Activated naive CD4-positive, alpha-beta T cell treated with anti-CD3 and anti-CD28 coated beads, Interleukin-2, amount 50 U/mL, for 72 hours (primary cell): Measurements from ENCODE around the gene GPHA2. TPM values are rescaled to one million over a fixed set of nuclear protein-coding genes. Genes with fewer than 3 reads are reported as not detected.

ENCODE experiments used
- ATAC-seq, 2 donors: fragments of 150-1000 bp; cut with Tn5 transposase; 2 replicates each; pipeline ENCODE4 v1.10.0; 2021; ENCODE audit warnings: mild to moderate bottlenecking in 2 of 2, moderate library complexity in 2 of 2
- DNase-seq, 2 donors: peaks; one replicate each; pipeline ENCODE4 v3.0.0; 2021 to 2022; ENCODE audit warnings: low spot score in 2 of 2
- H3K27ac Mint-ChIP-seq, 2 donors: one replicate each; pipeline ENCODE4 v1.8.0; 2022; ENCODE audit warnings: mild to moderate bottlenecking in 2 of 2, mixed read lengths in 2 of 2
- H3K36me3 Mint-ChIP-seq, 2 donors: one replicate each; pipeline ENCODE4 v1.8.0; 2022; ENCODE audit warnings: mixed read lengths in 2 of 2
- H3K9me3 Mint-ChIP-seq, 2 donors: one replicate each; pipeline ENCODE4 v1.8.0; 2022; ENCODE audit warnings: mixed read lengths in 2 of 2
- total RNA-seq, 2 donors: library from RNA; stranded (reverse); gene quantifications; one replicate each; pipeline ENCODE4 v1.2.3, GENCODE V29; 2022

Gene GPHA2
- total RNA-seq, 2 donors from 2014 or later = not detected

DNA sequence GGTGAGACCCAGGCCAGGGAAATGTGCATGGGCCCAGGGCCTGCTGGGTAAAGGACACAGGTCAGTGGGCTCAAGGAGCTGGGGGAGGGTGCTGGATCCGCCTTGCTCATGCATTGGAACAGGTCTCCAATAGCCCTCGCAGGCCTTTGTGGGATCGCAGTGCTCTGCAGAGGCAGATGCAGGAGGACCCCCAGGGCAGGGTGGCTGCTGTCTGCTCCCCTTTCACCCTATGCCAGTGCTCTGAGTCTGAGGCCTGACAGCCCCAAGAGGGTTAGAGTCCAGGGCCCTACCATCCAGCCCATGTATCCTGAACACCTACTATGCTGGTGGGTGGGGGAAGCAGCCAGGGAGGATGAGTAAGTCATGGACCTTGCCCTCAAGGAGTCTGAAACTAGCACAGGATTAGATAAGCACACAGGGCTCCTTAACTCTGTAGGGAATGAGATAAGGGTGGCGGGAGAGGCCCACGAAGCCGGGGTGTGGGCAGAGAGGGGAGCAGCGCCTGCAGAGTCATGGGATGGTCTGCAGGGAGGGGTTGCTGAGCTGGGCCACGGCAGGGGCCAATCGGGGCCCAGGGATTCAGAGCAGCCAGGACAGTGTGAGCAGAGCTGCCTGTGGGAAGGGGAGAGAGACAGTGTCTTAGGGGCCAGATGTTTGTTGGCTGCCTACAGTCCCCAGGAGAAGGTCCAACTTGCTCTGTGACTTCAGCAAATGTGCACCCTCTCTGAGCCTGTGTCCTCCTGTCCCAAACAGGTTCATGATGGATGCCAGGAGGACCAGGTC, 46.8 kb downstream of the GPHA2 start:
- no peaks in the 10 kb centered on the region for H3K36me3 Mint-ChIP-seq
- no peaks in the 10 kb centered on the region for H3K9me3 Mint-ChIP-seq
- no peak for DNase-seq
- H3K27ac Mint-ChIP-seq = no peak overlapping the region
- ATAC-seq = peak in 1 of 2 donors; percentile 15

DNA sequence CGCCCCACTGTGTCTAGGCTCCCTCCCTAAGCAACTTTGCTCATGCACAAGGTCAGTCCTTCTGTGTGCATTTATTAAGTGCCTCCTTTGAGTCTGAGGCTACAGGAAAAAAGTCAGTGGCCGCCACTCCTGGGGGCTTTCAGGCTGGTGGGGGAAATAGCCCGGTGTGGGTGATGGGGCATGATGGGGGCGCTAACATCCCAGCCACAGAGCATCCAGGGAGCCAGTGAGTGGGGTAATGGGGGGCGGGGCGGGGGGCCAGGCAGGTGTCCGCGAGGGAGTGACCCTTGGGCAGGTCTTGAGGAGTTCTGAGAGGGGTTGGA, 47.3 kb downstream of the GPHA2 start:
- Mint-ChIP-seq H3K36me3 (no peaks in the 10 kb centered on the region), H3K27ac (peak overlapping the region; percentile 46 to 62), H3K9me3 (no peaks in the 10 kb centered on the region)
- DNase-seq (no peak), ATAC-seq (no peak)

DNA sequence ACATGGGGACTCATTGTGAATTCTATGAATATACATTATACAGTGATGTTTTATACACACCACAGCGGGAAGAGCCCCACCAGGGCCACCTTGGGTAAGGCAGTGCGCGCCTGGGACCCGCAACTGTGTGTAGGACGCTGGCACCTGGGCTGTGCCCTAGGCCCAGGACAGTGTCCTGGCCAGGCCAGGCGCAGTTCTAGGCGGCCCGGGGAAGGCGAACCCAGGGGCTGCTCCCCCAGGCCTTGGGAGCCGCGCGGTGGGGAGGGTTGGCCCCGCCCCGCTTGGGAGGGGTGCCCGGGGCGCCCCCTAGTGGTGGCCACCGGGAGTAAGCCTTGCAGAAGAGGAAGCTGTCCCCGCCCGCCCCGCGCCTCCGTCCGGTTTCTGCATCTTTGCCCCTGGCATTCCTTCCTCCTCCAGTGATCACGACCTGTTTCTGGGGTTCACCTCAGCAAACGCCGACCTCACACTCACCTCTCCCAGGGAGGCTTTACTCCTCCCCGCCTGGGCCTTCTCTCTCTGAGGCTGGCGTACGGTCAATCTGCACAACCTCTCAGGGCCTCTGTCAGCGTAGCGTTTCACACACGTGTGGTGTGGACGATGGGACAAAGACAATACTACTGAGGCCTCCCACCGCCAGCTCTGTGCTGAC, 47.8 kb downstream of the GPHA2 start:
- Mint-ChIP-seq H3K27ac (peak overlapping the region; percentile 46 to 62), H3K9me3 (no peaks in the 10 kb centered on the region), H3K36me3 (no peaks in the 10 kb centered on the region)
- peak; percentile 82 to 96 for DNase-seq
- peak; percentile 81 to 89 for ATAC-seq

DNA sequence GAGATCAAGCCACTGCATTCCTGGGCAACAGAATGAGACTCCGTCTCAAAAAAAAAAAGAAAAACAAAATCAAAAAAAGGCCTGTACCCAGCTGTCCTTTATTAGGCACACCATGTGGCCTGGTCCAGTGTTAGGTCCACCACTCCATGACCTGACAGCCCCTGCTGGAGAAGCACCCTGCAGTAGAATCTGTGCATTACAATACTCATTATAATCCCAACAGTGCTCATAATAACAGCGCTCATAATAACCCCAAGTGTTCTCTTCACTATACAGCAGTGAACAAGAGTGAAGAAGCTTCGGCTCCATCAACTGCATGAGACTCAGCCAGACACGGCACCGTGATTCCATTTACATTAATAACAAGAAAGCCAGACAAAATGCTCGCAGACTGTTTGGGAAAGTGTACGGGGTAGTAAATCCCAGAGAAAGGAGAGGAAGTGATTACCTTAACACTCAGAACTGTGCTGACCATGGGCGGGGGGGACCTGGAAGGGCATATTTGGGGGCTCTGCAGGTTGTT, 48.4 kb downstream of the GPHA2 start:
- Mint-ChIP-seq H3K27ac (peak overlapping the region; percentile 25 to 46), H3K9me3 (no peaks in the 10 kb centered on the region), H3K36me3 (no peaks in the 10 kb centered on the region)
- no peak for ATAC-seq
- no peak for DNase-seq

DNA sequence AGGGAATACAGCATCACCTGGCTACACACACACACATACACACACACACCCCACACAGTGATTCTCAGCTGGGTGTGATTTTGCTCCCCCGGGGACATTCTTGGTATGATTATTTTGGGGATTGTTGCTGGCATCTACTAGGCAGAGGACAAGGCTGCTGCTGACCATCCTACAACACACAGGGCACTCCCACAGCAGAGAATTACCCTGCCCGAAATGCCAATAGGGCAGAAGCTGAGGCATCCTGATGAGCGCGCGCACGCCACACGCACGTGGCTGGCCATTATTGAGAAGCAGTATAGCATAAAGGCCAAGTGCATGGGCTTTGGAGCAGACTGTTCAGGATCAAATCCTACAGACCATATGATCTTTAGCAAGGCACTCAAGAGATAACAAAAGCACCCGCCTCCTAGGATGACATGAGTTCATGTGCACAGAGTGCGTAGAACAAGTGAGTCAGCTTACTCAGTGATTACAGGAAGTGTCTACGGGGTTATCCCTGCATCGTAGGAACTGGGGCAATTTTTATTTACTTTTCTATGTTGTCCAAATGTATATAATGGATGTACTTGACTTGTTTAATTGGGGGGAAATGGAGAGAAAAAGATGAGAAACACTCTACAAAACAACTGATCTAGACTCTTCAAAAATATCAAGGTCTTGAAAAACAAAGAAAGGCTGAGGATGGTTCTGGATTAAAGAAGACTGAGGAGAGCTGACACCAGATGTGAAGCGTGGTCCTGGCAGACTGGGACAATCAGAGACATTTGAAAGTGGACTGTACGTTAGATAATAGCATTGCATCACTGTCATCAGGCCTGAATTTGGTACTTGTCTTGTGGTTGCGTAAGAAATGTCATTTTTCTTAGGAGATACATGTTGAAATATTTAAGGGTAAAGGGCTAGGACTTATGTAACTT, 50.1 kb downstream of the GPHA2 start:
- no peaks in the 10 kb centered on the region for H3K9me3 Mint-ChIP-seq
- no peak for DNase-seq
- no peaks in the 10 kb centered on the region for H3K36me3 Mint-ChIP-seq

More for the DNA sequence above, 50.1 kb downstream of the GPHA2 start:
- peak overlapping the region; percentile 70 to 94 for H3K27ac Mint-ChIP-seq
- ATAC-seq = peak; percentile 73 to 91

Other genes starting within 250 kb of the GPHA2 start
- gene NRXN2, start 212.7 kb downstream of the GPHA2 start, total RNA-seq = 1 to 10 TPM in 1 of 2 donors, under 1 TPM in 1; 0.84 to 1.3 TPM
- 10 to 100 TPM; 12.5 to 12.6 TPM for gene RASGRP2, start 191.8 kb downstream of the GPHA2 start, total RNA-seq
- gene PYGM, start 175.9 kb downstream of the GPHA2 start, total RNA-seq = 1 to 10 TPM in 1 of 2 donors, under 1 TPM in 1; 0.87 to 2.3 TPM
- gene SF1, start 157.4 kb downstream of the GPHA2 start, total RNA-seq = 100 to 1,000 TPM; 323 to 406 TPM
- gene MAP4K2, start 132.7 kb downstream of the GPHA2 start, total RNA-seq = 10 to 100 TPM; 67.7 to 83.2 TPM
- gene MEN1, start 125.3 kb downstream of the GPHA2 start, total RNA-seq = 10 to 100 TPM in 1 of 2 donors, 1 to 10 TPM in 1; 9.7 to 35.1 TPM
- under 1 TPM; 0.61 to 0.76 TPM for gene CDC42BPG, start 91.2 kb downstream of the GPHA2 start, total RNA-seq
- 100 to 1,000 TPM in 1 of 2 donors, 10 to 100 TPM in 1; 93.1 to 123 TPM for gene EHD1, start 57.3 kb downstream of the GPHA2 start, total RNA-seq
- 10 to 100 TPM; 21.2 to 26.8 TPM for gene ATG2A, start 18.7 kb downstream of the GPHA2 start, total RNA-seq
- gene PPP2R5B, start 11.2 kb downstream of the GPHA2 start, total RNA-seq = 10 to 100 TPM in 1 of 2 donors, 1 to 10 TPM in 1; 2.8 to 29.9 TPM
- gene MAJIN, start 36.2 kb upstream of the GPHA2 start, total RNA-seq = under 1 TPM in 1 of 2 donors, not detected in 1; 0.45 TPM
- not detected for gene BATF2, start 61.1 kb upstream of the GPHA2 start, total RNA-seq
- 10 to 100 TPM; 82.6 to 96.1 TPM for gene ARL2, start 78.3 kb upstream of the GPHA2 start, total RNA-seq
- 10 to 100 TPM; 12.5 to 14.5 TPM for gene SNX15, start 91.5 kb upstream of the GPHA2 start, total RNA-seq
- 10 to 100 TPM in 1 of 2 donors, 1 to 10 TPM in 1; 8.9 to 33.3 TPM for gene SAC3D1, start 105.3 kb upstream of the GPHA2 start, total RNA-seq
- 10 to 100 TPM; 14.9 to 23.1 TPM for gene NAALADL1, start 122.7 kb upstream of the GPHA2 start, total RNA-seq
- gene CDCA5, start 148.1 kb upstream of the GPHA2 start, total RNA-seq = 100 to 1,000 TPM; 128 to 203 TPM
- gene ZFPL1, start 148.3 kb upstream of the GPHA2 start, total RNA-seq = 10 to 100 TPM; 29.9 to 41.3 TPM
- 100 to 1,000 TPM in 1 of 2 donors, 10 to 100 TPM in 1; 60.4 to 101 TPM for gene VPS51, start 160.3 kb upstream of the GPHA2 start, total RNA-seq
- gene TM7SF2, start 176.0 kb upstream of the GPHA2 start, total RNA-seq = 10 to 100 TPM; 20.5 to 24.3 TPM
- 1 to 10 TPM; 5.6 to 10.0 TPM for gene ZNHIT2, start 181.8 kb upstream of the GPHA2 start, total RNA-seq
- 1,000 to 10,000 TPM in 1 of 2 donors, 100 to 1,000 TPM in 1; 983 to 1,040 TPM for gene FAU, start 186.2 kb upstream of the GPHA2 start, total RNA-seq
- gene MRPL49, start 186.4 kb upstream of the GPHA2 start, total RNA-seq = 10 to 100 TPM; 55.3 to 92.6 TPM
- gene SYVN1, start 198.6 kb upstream of the GPHA2 start, total RNA-seq = 10 to 100 TPM; 30.2 to 31.6 TPM
- gene SPDYC, start 234.3 kb upstream of the GPHA2 start, total RNA-seq = not detected
- 100 to 1,000 TPM; 119 to 137 TPM for gene CAPN1, start 246.0 kb upstream of the GPHA2 start, total RNA-seq